Astrocyte of the cerebellum (primary cell): Measurements from ENCODE around the gene GPR161.
A peak's percentile ranks its signal among the peaks of the same experiment; 100 is the strongest.

Source experiments
- DNase-seq: peaks from one replicate; pipeline ENCODE4 v3.0.0-alpha.2; 2011; ENCODE audit warnings: low read depth
- H3K4me3 ChIP-seq: 2 replicates; pipeline ENCODE4 v1.5.1; 2011; ENCODE audit warnings: mild to moderate bottlenecking, low read depth, low read length, moderate library complexity
- in situ Hi-C: cut with HindIII; loops from 2 replicates; pipeline ENCODE4 v1.10.0; 2017; ENCODE audit warnings: low sequenced_read_pairs
- TF ChIP-seq, protein P1 (sequence below): IDR thresholded peaks from 2 replicates; pipeline ENCODE4 v1.5.1; 2012; ENCODE audit warnings: low read length, low read depth, moderate library complexity, mild to moderate bottlenecking; ENCODE audit errors: missing control alignments

GPR161 gene

DNA sequence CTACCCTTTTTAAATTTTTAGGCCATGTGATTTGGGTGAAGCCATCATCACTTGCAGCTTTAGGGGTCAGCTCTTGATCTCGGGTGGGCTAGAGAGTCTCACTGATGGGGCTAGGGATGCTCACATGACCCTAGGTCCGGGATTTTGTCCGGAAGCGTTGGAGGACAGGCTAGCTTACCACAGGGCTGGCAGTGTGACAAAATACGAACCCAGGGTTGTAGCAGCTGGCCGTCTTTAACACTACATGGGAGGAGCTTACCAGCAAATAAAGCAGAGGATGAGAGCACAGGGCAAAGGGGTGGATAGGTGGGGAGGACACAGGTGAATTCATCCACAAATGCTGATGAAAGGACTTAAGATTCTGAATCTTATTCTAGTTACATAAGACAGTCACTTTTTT, 21.9 kb downstream of the GPR161 start:
- no peak overlapping the region for H3K4me3 ChIP-seq
- DNase-seq = no peak
- in situ Hi-C loops = no loop called here
- TF ChIP-seq, protein P1, sequence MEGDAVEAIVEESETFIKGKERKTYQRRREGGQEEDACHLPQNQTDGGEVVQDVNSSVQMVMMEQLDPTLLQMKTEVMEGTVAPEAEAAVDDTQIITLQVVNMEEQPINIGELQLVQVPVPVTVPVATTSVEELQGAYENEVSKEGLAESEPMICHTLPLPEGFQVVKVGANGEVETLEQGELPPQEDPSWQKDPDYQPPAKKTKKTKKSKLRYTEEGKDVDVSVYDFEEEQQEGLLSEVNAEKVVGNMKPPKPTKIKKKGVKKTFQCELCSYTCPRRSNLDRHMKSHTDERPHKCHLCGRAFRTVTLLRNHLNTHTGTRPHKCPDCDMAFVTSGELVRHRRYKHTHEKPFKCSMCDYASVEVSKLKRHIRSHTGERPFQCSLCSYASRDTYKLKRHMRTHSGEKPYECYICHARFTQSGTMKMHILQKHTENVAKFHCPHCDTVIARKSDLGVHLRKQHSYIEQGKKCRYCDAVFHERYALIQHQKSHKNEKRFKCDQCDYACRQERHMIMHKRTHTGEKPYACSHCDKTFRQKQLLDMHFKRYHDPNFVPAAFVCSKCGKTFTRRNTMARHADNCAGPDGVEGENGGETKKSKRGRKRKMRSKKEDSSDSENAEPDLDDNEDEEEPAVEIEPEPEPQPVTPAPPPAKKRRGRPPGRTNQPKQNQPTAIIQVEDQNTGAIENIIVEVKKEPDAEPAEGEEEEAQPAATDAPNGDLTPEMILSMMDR = no peak

DNA sequence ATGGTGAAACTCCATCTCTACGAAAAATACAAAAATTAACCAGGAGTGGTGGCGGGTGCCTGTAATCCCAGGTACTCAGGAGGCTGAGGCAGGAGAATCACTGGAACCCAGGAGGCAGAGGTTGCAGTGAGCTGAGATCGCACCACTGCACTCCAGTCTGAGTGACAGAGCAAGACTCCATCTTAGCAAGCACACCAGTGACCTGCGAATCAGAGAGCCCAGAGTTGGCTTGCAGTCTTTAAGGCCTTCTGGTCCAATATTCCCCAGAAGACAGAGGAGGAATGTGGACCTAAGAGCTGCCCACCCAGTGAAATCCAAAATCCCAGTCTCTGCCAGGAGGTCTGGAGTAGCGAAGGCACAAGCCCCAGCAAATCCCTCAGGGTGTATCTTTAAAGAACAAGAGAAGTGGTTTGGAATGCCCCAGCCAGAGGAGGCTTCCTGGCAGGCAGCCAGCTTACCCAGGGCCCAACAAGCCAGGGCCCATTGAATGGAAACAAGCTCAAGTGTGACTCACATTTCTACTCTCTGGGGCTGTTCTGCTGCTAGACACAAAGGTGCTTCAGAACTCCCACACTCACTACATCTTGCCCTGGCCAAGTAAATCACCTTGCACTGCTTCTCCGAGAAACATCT, 23.9 kb downstream of the GPR161 start:
- DNase-seq = peak; percentile 75
- in situ Hi-C loops = no loop called here
- H3K4me3 ChIP-seq = no peak overlapping the region
- TF ChIP-seq, protein P1 = no peak

DNA sequence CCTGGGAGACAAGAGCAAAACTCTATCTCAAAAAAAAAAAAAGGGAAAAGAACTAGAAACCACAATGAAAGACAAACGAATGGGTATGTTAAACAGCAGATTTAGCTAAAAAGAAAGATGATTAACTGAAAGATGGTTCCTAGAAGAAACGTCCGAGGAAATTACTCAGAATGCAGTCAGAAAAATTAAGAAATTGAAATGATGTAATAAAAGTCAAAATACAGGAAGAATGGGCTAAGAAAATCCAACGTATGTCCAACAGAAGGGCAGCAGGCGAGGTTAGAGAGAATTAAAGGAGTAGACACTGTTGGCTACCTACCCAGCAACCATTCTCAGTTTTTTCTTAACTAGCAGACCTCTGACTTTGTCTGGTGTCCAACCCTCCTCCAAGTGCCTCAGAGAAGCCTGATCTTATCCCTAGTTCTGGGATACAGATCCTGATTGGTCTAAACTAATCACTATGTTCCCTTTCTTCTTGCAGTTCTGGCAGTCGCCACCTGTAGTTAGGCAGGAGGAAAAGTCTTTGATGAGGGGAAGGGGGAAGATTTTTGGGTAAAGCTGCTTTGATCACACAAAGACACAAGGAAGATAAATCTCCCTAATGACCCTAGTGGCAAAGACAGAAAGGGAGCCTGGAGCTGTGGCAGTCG, 25.7 kb downstream of the GPR161 start:
- H3K4me3 ChIP-seq = no peak overlapping the region
- no peak for DNase-seq
- TF ChIP-seq, protein P1 = no peak
- in situ Hi-C loops = no loop called here

DNA sequence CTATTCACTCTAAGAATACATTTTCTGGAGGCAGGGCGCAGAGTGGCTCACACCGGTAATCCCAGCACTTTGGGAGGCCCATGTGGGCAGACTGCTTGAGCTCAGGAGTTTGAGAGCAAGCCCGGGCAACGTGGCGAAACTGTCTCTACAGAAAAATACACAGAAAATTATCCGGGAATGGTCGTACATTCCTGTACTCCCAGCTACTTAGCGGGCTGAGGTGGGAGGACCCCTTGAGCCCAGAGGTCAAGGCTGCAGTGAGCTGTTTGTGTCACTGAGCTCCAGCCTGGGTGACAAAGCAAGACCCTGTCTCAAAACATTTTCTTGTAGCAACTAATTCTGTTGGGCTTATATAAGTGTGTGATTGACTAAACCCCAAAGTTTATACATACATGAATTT, 30.5 kb downstream of the GPR161 start:
- H3K4me3 ChIP-seq = no peak overlapping the region
- in situ Hi-C loops = no loop called here
- TF ChIP-seq, protein P1 = no peak
- DNase-seq = no peak

DNA sequence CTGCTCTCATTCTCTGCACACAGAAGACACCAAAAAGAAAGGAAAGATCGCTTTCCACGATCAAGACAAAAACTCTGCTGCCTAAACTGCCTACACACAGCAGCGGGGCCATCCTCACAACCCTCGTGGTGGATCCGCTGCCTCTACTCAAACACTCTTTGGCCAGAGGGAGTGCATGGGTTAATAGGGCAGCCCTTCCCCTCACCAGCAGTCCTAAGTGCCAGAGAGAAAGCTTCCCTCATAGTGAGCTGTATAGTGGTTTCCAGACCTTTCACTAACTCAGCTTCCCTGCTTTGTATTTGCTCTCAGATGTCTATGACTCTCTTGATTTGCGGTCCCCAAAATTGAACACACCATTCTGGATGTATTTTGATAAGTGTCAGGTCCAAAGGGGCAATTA, 30.9 kb downstream of the GPR161 start:
- in situ Hi-C loops = no loop called here
- no peak overlapping the region for H3K4me3 ChIP-seq
- TF ChIP-seq, protein P1 = no peak
- no peak for DNase-seq

DNA sequence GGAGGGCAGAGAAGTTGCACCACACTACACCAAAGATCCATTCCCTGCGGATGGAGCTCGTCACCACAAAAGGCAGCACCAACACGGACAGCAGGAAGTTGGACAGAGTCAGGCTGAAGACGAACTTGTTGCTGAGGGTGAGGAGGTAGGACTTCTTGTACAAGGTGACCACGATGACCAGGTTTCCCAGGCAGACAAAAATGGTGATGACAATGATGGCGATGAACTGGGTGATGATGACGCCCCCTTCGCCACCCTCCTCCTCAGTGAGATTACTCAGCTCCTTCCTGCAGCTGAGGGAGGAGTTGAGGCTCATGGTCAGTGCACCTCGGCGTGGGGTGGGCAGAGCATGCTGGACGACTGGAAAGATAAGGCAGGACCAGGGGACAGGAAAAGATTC, 32.2 kb downstream of the GPR161 start:
- in situ Hi-C loops = no loop called here
- DNase-seq = no peak
- no peak overlapping the region for H3K4me3 ChIP-seq
- TF ChIP-seq, protein P1 = no peak

DNA sequence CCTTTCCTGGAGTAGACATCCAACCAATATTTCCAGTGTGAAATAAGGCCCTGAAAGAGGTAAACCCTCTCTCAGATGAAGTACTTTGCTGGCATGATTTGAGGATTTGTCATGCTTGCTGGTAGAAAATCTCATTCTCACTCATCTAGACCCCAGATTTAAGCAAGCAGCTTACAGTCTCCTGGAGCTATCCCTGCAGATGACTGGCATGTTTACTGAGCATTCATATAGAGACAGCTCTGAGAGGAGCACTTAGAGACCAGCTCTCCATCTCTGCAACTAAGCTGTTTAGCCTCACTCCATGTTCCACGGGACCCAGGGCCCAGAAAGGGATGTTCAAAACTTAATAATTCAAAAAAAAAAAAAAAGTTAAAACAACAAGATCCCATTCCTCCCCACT, 34.2 kb downstream of the GPR161 start:
- TF ChIP-seq, protein P1 = no peak

More for the DNA sequence above, 34.2 kb downstream of the GPR161 start:
- no peak overlapping the region for H3K4me3 ChIP-seq
- DNase-seq = no peak
- in situ Hi-C loops = no loop called here
